T-cell (primary cell): ENCODE data around the gene CCR5AS.

Experiments
- ATAC-seq, 4 experiments: fragments of 200-7000 bp in 3 of 4; fragments of 150-1000 bp in 1 of 4; cut with Tn5 transposase; replicated peaks in 1 of 4; 1 replicate in 3 of 4; 2 replicates in 1 of 4; pipeline ENCODE4 v1.10.0; 2021; ENCODE audit warnings: moderate library complexity in 3 of 4, mild to moderate bottlenecking in 2 of 4, moderate number of reproducible peaks in 1 of 4
- CTCF ChIA-PET, 2 donors: fragments of 300-600 bp; sonication (Branson Sonifier 250); formaldehyde crosslinking; loops; one replicate each; lab custom pipeline; 2022; ENCODE audit warnings: antibody characterized with exemption in 2 of 2; lab: Charles Lee
- POLR2A ChIA-PET, 2 donors: fragments of 300-600 bp; sonication (Branson Sonifier 250); formaldehyde crosslinking; loops; one replicate each; lab custom pipeline; 2022; ENCODE audit warnings: antibody characterized with exemption in 2 of 2; lab: Charles Lee
- DNase-seq, 35 experiments: peaks; one replicate each; pipeline versions ENCODE4 v3.0.0 to v3.0.0-alpha.2; 2013 to 2023
- H3K27ac ChIP-seq: one replicate; pipeline ENCODE4 v1.5.1; 2013; ENCODE audit warnings: low read length
- H3K27me3 ChIP-seq, 2 experiments: replicated peaks in 1 of 2; 1 replicate in 1 of 2; 2 replicates in 1 of 2; pipeline versions ENCODE4 v1.6.1 to v1.7.0; 2013; ENCODE audit warnings: low read length in 1 of 2, mixed read lengths in 1 of 2; ENCODE audit not compliant: control insufficient read depth in 2 of 2, insufficient read depth in 2 of 2; ENCODE audit errors: extremely low read depth in 1 of 2
- H3K36me3 ChIP-seq, 2 donors: 1 replicate in 1 of 2; 2 replicates in 1 of 2; pipeline versions ENCODE4 v1.6.1 to v1.7.0; 2013; ENCODE audit warnings: low read length in 1 of 2; ENCODE audit not compliant: control insufficient read depth in 2 of 2, insufficient read depth in 1 of 2; ENCODE audit errors: extremely low read depth in 1 of 2
- H3K4me1 ChIP-seq, 2 experiments: 1 replicate in 1 of 2; 2 replicates in 1 of 2; pipeline versions ENCODE4 v1.6.1 to v1.7.0; 2013; ENCODE audit warnings: low read length in 2 of 2, mixed read lengths in 1 of 2; ENCODE audit not compliant: insufficient read depth in 2 of 2, control insufficient read depth in 1 of 2; ENCODE audit errors: extremely low read depth in 1 of 2
- H3K4me3 ChIP-seq, 2 donors: 1 replicate in 1 of 2; 2 replicates in 1 of 2; pipeline versions ENCODE4 v1.5.1 to v1.7.0; 2013; ENCODE audit warnings: mild to moderate bottlenecking in 2 of 2, low read length in 1 of 2, moderate library complexity in 1 of 2; ENCODE audit not compliant: control insufficient read depth in 1 of 2; ENCODE audit errors: extremely low read depth in 1 of 2
- H3K9me3 ChIP-seq: 2 replicates; pipeline ENCODE4 v1.7.0; 2013
- H3K27ac Mint-ChIP-seq, 2 donors: one replicate each; pipeline ENCODE4 v1.8.0; 2020 to 2021; ENCODE audit warnings: mild to moderate bottlenecking in 2 of 2, mixed read lengths in 2 of 2
- H3K27me3 Mint-ChIP-seq, 2 donors: one replicate each; pipeline ENCODE4 v1.8.0; 2021 to 2022; ENCODE audit warnings: mixed read lengths in 2 of 2
- H3K36me3 Mint-ChIP-seq: one replicate; pipeline ENCODE4 v1.8.0; 2021; ENCODE audit warnings: mixed read lengths
- H3K4me1 Mint-ChIP-seq, 3 donors: one replicate each; pipeline ENCODE4 v1.8.0; 2020 to 2022; ENCODE audit warnings: mixed read lengths in 3 of 3, mild to moderate bottlenecking in 1 of 3
- H3K4me3 Mint-ChIP-seq, 3 donors: one replicate each; pipeline ENCODE4 v1.8.0; 2020 to 2022; ENCODE audit warnings: mild to moderate bottlenecking in 3 of 3, mixed read lengths in 3 of 3, moderate library complexity in 3 of 3
- H3K9me3 Mint-ChIP-seq, 3 donors: one replicate each; pipeline ENCODE4 v1.8.0; 2020 to 2022; ENCODE audit warnings: mixed read lengths in 3 of 3
- WGBS: methylation state at CpG from one replicate; pipeline ENCODE4 v1.1.5; 2013; ENCODE audit warnings: missing lambda C conversion rate; ENCODE audit not compliant: insufficient coverage; 5-methylcytosine and 5-hydroxymethylcytosine counted together

CCR5AS gene

GRCh38 chr3:46359733-46360493, 47.0 kb downstream of the CCR5AS start:
- Histone ChIP-seq H3K27ac (peak overlapping the region; percentile 42), H3K36me3 (no peaks in the 10 kb centered on the region), H3K4me1 (peaks cover 2 to 29% of the 10 kb centered on the region in 2 experiments), H3K9me3 (no peaks in the 10 kb centered on the region), H3K4me3 (no peak overlapping the region), H3K27me3 (no peaks in the 10 kb centered on the region)
- H3K4me1 Mint-ChIP-seq = peaks cover 7 to 65% (median 40%) of the 10 kb centered on the region in 3 donors
- H3K27me3 Mint-ChIP-seq = peaks cover 0 to 10% of the 10 kb centered on the region in 2 donors
- H3K27ac Mint-ChIP-seq = peak overlapping the region; percentile 65 to 80
- WGBS = 38% methylated on average over 6 of the region's 11 CpGs
- ChIA-PET POLR2A (no interaction called here), CTCF (interaction anchor here in 1 of 2 donors (0.7 to 1.9 kb wide), 3 partner anchors 10 to 84 kb away, joined by 3 to 14 read pairs (median 5); partner anchors contain the start of gene CCR5)
- H3K9me3 Mint-ChIP-seq = no peaks in the 10 kb centered on the region
- no peaks in the 10 kb centered on the region for H3K36me3 Mint-ChIP-seq
- ATAC-seq (peak; percentile 41 to 50 (median 46)), DNase-seq (no peak)
- peak overlapping the region in 2 of 3 donors; percentile 26 to 41 for H3K4me3 Mint-ChIP-seq

- Histone ChIP-seq H3K9me3 (no peaks in the 10 kb centered on the region), H3K36me3 (no peaks in the 10 kb centered on the region), H3K27ac (no peak overlapping the region), H3K27me3 (no peaks in the 10 kb centered on the region), H3K4me3 (no peak overlapping the region), H3K4me1 (peaks cover 14 to 35% of the 10 kb centered on the region in 2 experiments)
- ChIA-PET CTCF (no interaction called here), POLR2A (no interaction called here)
- H3K4me3 Mint-ChIP-seq = peak overlapping the region in 1 of 3 donors; percentile 2
- ATAC-seq (no peak), DNase-seq (no peak)
- H3K9me3 Mint-ChIP-seq = no peaks in the 10 kb centered on the region
- peaks cover 2 to 10% of the 10 kb centered on the region in 2 donors for H3K27me3 Mint-ChIP-seq
- peak overlapping the region; percentile 63 to 81 for H3K27ac Mint-ChIP-seq
- H3K36me3 Mint-ChIP-seq = no peaks in the 10 kb centered on the region
- peaks cover 21 to 74% (median 49%) of the 10 kb centered on the region in 3 donors for H3K4me1 Mint-ChIP-seq
- WGBS = 78% methylated on average over 3 of the region's 6 CpGs
Observed at GRCh38 chr3:46358466-46358865, 48.4 kb downstream of the CCR5AS start.

- H3K4me3 ChIP-seq = peak overlapping the region in 1 of 2 donors; percentile 45
- H3K27ac ChIP-seq = no peak overlapping the region
- Mint-ChIP-seq H3K4me1 (peaks cover 37 to 81% (median 58%) of the 10 kb centered on the region in 3 donors), H3K9me3 (no peaks in the 10 kb centered on the region), H3K27me3 (peaks cover 2 to 10% of the 10 kb centered on the region in 2 donors), H3K36me3 (no peaks in the 10 kb centered on the region), H3K27ac (peak overlapping the region; percentile 63 to 84), H3K4me3 (peak overlapping the region; percentile 22 to 76 (median 45))
- ChIA-PET CTCF (no interaction called here), POLR2A (no interaction called here)
- DNase-seq (no peak), ATAC-seq (no peak)
- H3K27me3 ChIP-seq = no peaks in the 10 kb centered on the region
- H3K4me1 ChIP-seq = peaks cover 16 to 39% of the 10 kb centered on the region in 2 experiments
- no peaks in the 10 kb centered on the region for H3K9me3 ChIP-seq
- WGBS = 76% methylated on average over 3 of the region's 4 CpGs
- no peaks in the 10 kb centered on the region for H3K36me3 ChIP-seq
Observed at GRCh38 chr3:46356909-46357308, 50.0 kb downstream of the CCR5AS start.

GRCh38 chr3:46356276-46356675, 50.6 kb downstream of the CCR5AS start:
- ChIA-PET CTCF (no interaction called here), POLR2A (no interaction called here)

GRCh38 chr3:46354984-46355383, 51.9 kb downstream of the CCR5AS start:
- POLR2A ChIA-PET = interaction anchor here in 1 of 2 donors (0.5 kb wide), 1 partner anchor 140 kb away, joined by 3 read pairs; no protein-coding TSS in a partner anchor
- H3K4me1 ChIP-seq = peaks cover 22 to 41% of the 10 kb centered on the region in 2 experiments
- no peaks in the 10 kb centered on the region for H3K36me3 ChIP-seq
- DNase-seq = no peak
- H3K9me3 ChIP-seq = no peaks in the 10 kb centered on the region
- Mint-ChIP-seq H3K27ac (peak overlapping the region; percentile 63 to 84), H3K4me3 (peak overlapping the region; percentile 62 to 83 (median 76)), H3K4me1 (peaks cover 53 to 84% (median 65%) of the 10 kb centered on the region in 3 donors), H3K36me3 (no peaks in the 10 kb centered on the region), H3K27me3 (peaks cover 2 to 10% of the 10 kb centered on the region in 2 donors), H3K9me3 (no peaks in the 10 kb centered on the region)
- no peak for ATAC-seq
- no peaks in the 10 kb centered on the region for H3K27me3 ChIP-seq
- CTCF ChIA-PET = interaction anchor here in 1 of 2 donors (0.6 to 1.9 kb wide), 4 partner anchors 14 to 379 kb away, joined by 3 to 7 read pairs (median 4); no protein-coding TSS in a partner anchor
- peak overlapping the region in 1 of 2 donors; percentile 45 for H3K4me3 ChIP-seq
- H3K27ac ChIP-seq = peak overlapping the region; percentile 10

More at GRCh38 chr3:46356276-46356675, 50.6 kb downstream of the CCR5AS start:
- Mint-ChIP-seq H3K4me3 (peak overlapping the region; percentile 45 to 83 (median 76)), H3K27me3 (peaks cover 2 to 10% of the 10 kb centered on the region in 2 donors), H3K4me1 (peaks cover 42 to 83% (median 63%) of the 10 kb centered on the region in 3 donors), H3K36me3 (no peaks in the 10 kb centered on the region), H3K27ac (peak overlapping the region; percentile 63 to 84), H3K9me3 (no peaks in the 10 kb centered on the region)
- H3K4me1 ChIP-seq = peaks cover 16 to 39% of the 10 kb centered on the region in 2 experiments
- H3K36me3 ChIP-seq = no peaks in the 10 kb centered on the region
- no peaks in the 10 kb centered on the region for H3K9me3 ChIP-seq
- no peak for ATAC-seq
- peak overlapping the region in 1 of 2 donors; percentile 45 for H3K4me3 ChIP-seq
- no peak for DNase-seq
- peak overlapping the region; percentile 10 for H3K27ac ChIP-seq
- no peaks in the 10 kb centered on the region for H3K27me3 ChIP-seq
- 72% methylated on average over 3 of the region's 3 CpGs for WGBS

GRCh38 chr3:46354478-46354877, 52.4 kb downstream of the CCR5AS start:
- peak overlapping the region; percentile 84 for H3K27ac Mint-ChIP-seq
- POLR2A ChIA-PET = interaction anchor here in 1 of 2 donors (0.5 kb wide), 1 partner anchor 140 kb away, joined by 3 read pairs; no protein-coding TSS in a partner anchor
- Histone ChIP-seq H3K4me3 (peak overlapping the region in 1 of 2 donors; percentile 45), H3K27me3 (no peaks in the 10 kb centered on the region), H3K27ac (peak overlapping the region; percentile 10), H3K9me3 (no peaks in the 10 kb centered on the region), H3K36me3 (no peaks in the 10 kb centered on the region), H3K4me1 (peaks cover 27 to 38% of the 10 kb centered on the region in 2 experiments)
- H3K36me3 Mint-ChIP-seq = no peaks in the 10 kb centered on the region
- ATAC-seq = no peak
- no peak for DNase-seq
- H3K9me3 Mint-ChIP-seq = no peaks in the 10 kb centered on the region
- peaks cover 2 to 10% of the 10 kb centered on the region in 2 donors for H3K27me3 Mint-ChIP-seq
- no CpG with 5 or more reads among the region's 1 CpG for WGBS
- H3K4me1 Mint-ChIP-seq = peaks cover 58 to 85% (median 67%) of the 10 kb centered on the region in 3 donors
- peak overlapping the region; percentile 62 to 83 (median 76) for H3K4me3 Mint-ChIP-seq
- CTCF ChIA-PET = interaction anchor here in 1 of 2 donors (0.6 to 1.9 kb wide), 3 partner anchors 14 to 379 kb away, joined by 3 to 7 read pairs (median 5); no protein-coding TSS in a partner anchor
